Esophagus squamous epithelium (tissue), 4 donors: ENCODE measurements around the gene NQO2.

Experiments used
- CTCF ChIP-seq, 6 experiments: fragments of 450-650 bp in 4 of 6; fragments of 200-600 bp in 2 of 6; sonication (generic) in 2 of 6; IDR thresholded peaks; one replicate each; pipeline ENCODE4 v1.5.1; 2016 to 2019; ENCODE audit warnings: antibody characterized with exemption in 6 of 6, mild to moderate bottlenecking in 4 of 6, moderate library complexity in 4 of 6
- POLR2A ChIP-seq, 4 donors: fragments of 450-650 bp; IDR thresholded peaks; one replicate each; pipeline ENCODE4 v1.6.1; 2017; ENCODE audit warnings: antibody characterized with exemption in 4 of 4, mild to moderate bottlenecking in 4 of 4, moderate library complexity in 3 of 4

- no peak for TF ChIP-seq POLR2A (IDR thresholded peaks at IDR 0.05)
- TF ChIP-seq CTCF (IDR thresholded peaks at IDR 0.05): no peak
Observed at GRCh38 chr6:3016473-3017280, 17.0 kb downstream of the NQO2 start.
